H9 (cell line): ENCODE results near the gene PSMD1. TPM values are rescaled to one million over a fixed set of nuclear protein-coding genes. Genes with fewer than 3 reads are reported as not detected.
A peak's percentile ranks its signal among the peaks of the same experiment; 100 is the strongest.

Experiments
- DNase-seq: peaks from one replicate; pipeline ENCODE4 v3.0.0-alpha.2; 2017
- H2AFZ ChIP-seq: one replicate; pipeline ENCODE4 v1.6.1; 2013; ENCODE audit warnings: mild to moderate bottlenecking, low read length, control low read depth, moderate library complexity
- H2AK5ac ChIP-seq: 2 replicates; pipeline ENCODE4 v1.6.1; 2013; ENCODE audit warnings: low read length, control low read depth, mixed read lengths; ENCODE audit not compliant: insufficient read length
- H2BK120ac ChIP-seq: one replicate; pipeline ENCODE4 v1.6.1; 2013; ENCODE audit warnings: low read depth, mild to moderate bottlenecking, low read length, control low read depth, inconsistent platforms; ENCODE audit not compliant: poor library complexity, severe bottlenecking
- H2BK12ac ChIP-seq: 2 replicates; pipeline ENCODE4 v1.6.1; 2013; ENCODE audit warnings: low read length, control low read depth, mixed read lengths, low read depth; ENCODE audit not compliant: insufficient read length
- H2BK15ac ChIP-seq: 2 replicates; pipeline ENCODE4 v1.6.1; 2013; ENCODE audit warnings: low read depth, low read length, control low read depth
- H2BK20ac ChIP-seq: one replicate; pipeline ENCODE4 v1.6.1; 2013; ENCODE audit warnings: low read depth, mild to moderate bottlenecking, low read length, control low read depth, inconsistent platforms; ENCODE audit not compliant: poor library complexity, severe bottlenecking
- H2BK5ac ChIP-seq: 2 replicates; pipeline ENCODE4 v1.6.1; 2013; ENCODE audit warnings: low read length, control low read depth, mixed read lengths; ENCODE audit not compliant: insufficient read length
- H3K14ac ChIP-seq: 2 replicates; pipeline ENCODE4 v1.6.1; 2013; ENCODE audit warnings: low read length, control low read depth; ENCODE audit not compliant: insufficient read depth
- H3K18ac ChIP-seq: 2 replicates; pipeline ENCODE4 v1.6.1; 2013; ENCODE audit warnings: low read depth, mild to moderate bottlenecking, mixed read lengths, low read length, control low read depth; ENCODE audit not compliant: insufficient read length
- H3K23ac ChIP-seq: 2 replicates; pipeline ENCODE4 v1.6.1; 2013; ENCODE audit warnings: low read length, control low read depth, mixed read lengths, low read depth; ENCODE audit not compliant: insufficient read length
- H3K23me2 ChIP-seq: 2 replicates; pipeline ENCODE4 v1.6.1; 2013; ENCODE audit warnings: low read depth, mild to moderate bottlenecking, mixed read lengths, low read length, control low read depth; ENCODE audit not compliant: insufficient read length, poor library complexity, severe bottlenecking
- H3K27ac ChIP-seq: 2 replicates; pipeline ENCODE4 v1.5.1; 2013; ENCODE audit warnings: low read length, control low read depth, mixed read lengths, low read depth; ENCODE audit not compliant: insufficient read length
- H3K27me3 ChIP-seq: 2 replicates; pipeline ENCODE4 v1.6.1; 2013; ENCODE audit warnings: low read length, control low read depth, inconsistent platforms; ENCODE audit not compliant: insufficient read depth
- H3K4ac ChIP-seq: 2 replicates; pipeline ENCODE4 v1.6.1; 2013; ENCODE audit warnings: low read depth, mild to moderate bottlenecking, control low read depth, inconsistent platforms, low read length, moderate library complexity
- H3K4me1 ChIP-seq: 2 replicates; pipeline ENCODE4 v1.6.1; 2013; ENCODE audit warnings: low read length, control low read depth, inconsistent platforms; ENCODE audit not compliant: insufficient read depth
- H3K4me2 ChIP-seq: 2 replicates; pipeline ENCODE4 v1.6.1; 2013; ENCODE audit warnings: low read length, control low read depth, mixed read lengths; ENCODE audit not compliant: insufficient read length, insufficient read depth
- H3K56ac ChIP-seq: 2 replicates; pipeline ENCODE4 v1.6.1; 2013; ENCODE audit warnings: low read depth, mild to moderate bottlenecking, mixed read lengths, low read length, control low read depth; ENCODE audit not compliant: insufficient read length
- H3K79me1 ChIP-seq: 2 replicates; pipeline ENCODE4 v1.6.1; 2013; ENCODE audit warnings: low read depth, mild to moderate bottlenecking, moderate library complexity, low read length, control low read depth, inconsistent platforms; ENCODE audit not compliant: insufficient read depth, poor library complexity, severe bottlenecking
- H3K79me2 ChIP-seq: 2 replicates; pipeline ENCODE4 v1.6.1; 2013; ENCODE audit warnings: low read length, control low read depth, inconsistent platforms; ENCODE audit not compliant: insufficient read depth
- H3K9ac ChIP-seq: 2 replicates; pipeline ENCODE4 v1.6.1; 2013; ENCODE audit warnings: low read length, control low read depth, mixed read lengths; ENCODE audit not compliant: insufficient read length; ENCODE audit errors: extremely low read depth
- H3K9me3 ChIP-seq: one replicate; pipeline ENCODE4 v1.6.1; 2013; ENCODE audit warnings: low read depth, low read length, inconsistent platforms; ENCODE audit not compliant: control insufficient read depth
- H3T11ph ChIP-seq: one replicate; pipeline ENCODE4 v1.6.1; 2013; ENCODE audit warnings: mild to moderate bottlenecking, low read length, control low read depth, inconsistent platforms
- H4K20me1 ChIP-seq: one replicate; pipeline ENCODE4 v1.6.1; 2013; ENCODE audit not compliant: control insufficient read depth, insufficient read length, insufficient read depth
- H4K5ac ChIP-seq: 2 replicates; pipeline ENCODE4 v1.6.1; 2013; ENCODE audit warnings: low read depth, mild to moderate bottlenecking, mixed read lengths, low read length, control low read depth; ENCODE audit not compliant: insufficient read length
- H4K8ac ChIP-seq: replicated peaks from 2 replicates; pipeline ENCODE4 v1.6.1; 2013; ENCODE audit warnings: low read length, control low read depth, mixed read lengths, low read depth; ENCODE audit not compliant: insufficient read length
- H4K91ac ChIP-seq: 2 replicates; pipeline ENCODE4 v1.6.1; 2013; ENCODE audit warnings: low read depth, mild to moderate bottlenecking, moderate library complexity, mixed read lengths, low read length, control low read depth; ENCODE audit not compliant: insufficient read length
- H3K27ac Mint-ChIP-seq, 3 experiments: 2 replicates in 2 of 3; 3 replicates in 1 of 3; pipeline ENCODE4 v1.8.0; 2020 to 2021; ENCODE audit warnings: mixed read lengths in 3 of 3, mild to moderate bottlenecking in 1 of 3, moderate library complexity in 1 of 3
- H3K27me3 Mint-ChIP-seq: 2 replicates; pipeline ENCODE4 v1.8.0; 2021; ENCODE audit warnings: low read depth, mild to moderate bottlenecking, moderate library complexity, mixed read lengths
- H3K36me3 Mint-ChIP-seq, 3 experiments: 2 replicates in 2 of 3; 3 replicates in 1 of 3; pipeline ENCODE4 v1.8.0; 2020 to 2021; ENCODE audit warnings: low read depth in 3 of 3, mixed read lengths in 3 of 3; ENCODE audit not compliant: insufficient read depth in 1 of 3
- H3K4me1 Mint-ChIP-seq, 2 experiments: 2 replicates each; pipeline ENCODE4 v1.8.0; 2020; ENCODE audit warnings: mixed read lengths in 2 of 2
- H3K4me3 Mint-ChIP-seq, 2 experiments: 2 replicates in 1 of 2; 3 replicates in 1 of 2; pipeline ENCODE4 v1.8.0; 2020 to 2021; ENCODE audit warnings: mild to moderate bottlenecking in 2 of 2, mixed read lengths in 2 of 2, moderate library complexity in 1 of 2
- H3K9me3 Mint-ChIP-seq, 2 experiments: 2 replicates in 1 of 2; 3 replicates in 1 of 2; pipeline ENCODE4 v1.8.0; 2020; ENCODE audit warnings: mild to moderate bottlenecking in 2 of 2, mixed read lengths in 2 of 2, moderate library complexity in 1 of 2
- WGBS: extraction: QIAGEN DNeasy Blood & Tissue Kit; methylation state at CpG from one replicate; pipeline ENCODE4 v1.1.7; 2013; ENCODE audit warnings: missing lambda C conversion rate, low lambda C conversion rate, mixed read lengths; ENCODE audit not compliant: insufficient read length; ENCODE audit errors: extremely low coverage; 5-methylcytosine and 5-hydroxymethylcytosine counted together
- total RNA-seq: library from RNA; stranded (reverse); gene quantifications from 2 replicates; pipeline ENCODE4 v1.2.1, GENCODE V29; 2021
- TF ChIP-seq, protein P1 (sequence below): fragments of 200-600 bp; sonication (generic); conservative IDR thresholded peaks from 3 replicates; pipeline ENCODE4 v1.8.0; 2021; ENCODE audit warnings: antibody characterized with exemption, mild to moderate bottlenecking

PSMD1 gene
- total RNA-seq, 1 experiment from 2014 or later, result 166 TPM

DNA sequence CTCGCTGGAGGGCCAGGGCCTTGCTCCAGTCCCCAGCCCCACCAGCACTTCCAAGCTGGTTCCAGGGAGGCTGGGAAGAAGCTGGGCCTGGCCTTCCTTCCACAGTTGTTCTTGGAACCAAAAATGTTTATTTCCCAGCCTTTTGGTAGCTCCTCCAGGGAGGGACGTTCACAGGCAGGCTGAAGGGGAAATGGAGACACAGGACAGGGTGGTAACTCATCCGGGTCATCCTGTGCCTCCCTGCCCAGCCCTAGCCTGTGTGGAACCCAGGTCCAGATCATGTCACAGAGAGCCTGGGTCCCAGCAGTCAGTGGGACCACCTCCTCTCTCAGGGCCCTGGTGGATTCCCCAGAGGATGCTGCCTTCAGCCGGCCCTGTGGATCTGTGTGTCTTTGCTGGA is 129.2 kb downstream of the PSMD1 start:
- Mint-ChIP-seq H3K4me3 (no peak overlapping the region), H3K9me3 (no peaks in the 10 kb centered on the region), H3K27me3 (no peaks in the 10 kb centered on the region; the same call in none of the 2 replicates), H3K4me1 (peaks cover 20 to 31% of the 10 kb centered on the region in 2 experiments), H3K27ac (peak overlapping the region in 2 of 3 experiments; percentile 31 to 34; a peak in 1 of 7 replicates), H3K36me3 (no peaks in the 10 kb centered on the region; a peak in 1 of 7 replicates)
- no peak overlapping the region for H2BK5ac ChIP-seq
- H4K91ac ChIP-seq, result no peak overlapping the region
- H3K4ac ChIP-seq, result no peak overlapping the region
- H3K9ac ChIP-seq, result no peak overlapping the region
- H3K4me2 ChIP-seq, result no peak overlapping the region
- H2AFZ ChIP-seq, result no peak overlapping the region
- H3K4me1 ChIP-seq, result peaks cover 4% of the 10 kb centered on the region; the same call in 1 of the 2 replicates
- no peak overlapping the region for H3K18ac ChIP-seq
- no peaks in the 10 kb centered on the region for H4K20me1 ChIP-seq
- no peak for DNase-seq
- H3K79me2 ChIP-seq, result no peaks in the 10 kb centered on the region
- no peak overlapping the region for H4K8ac ChIP-seq
- H3K56ac ChIP-seq, result no peak overlapping the region
- no peak overlapping the region for H2BK12ac ChIP-seq
- H3T11ph ChIP-seq, result no peak overlapping the region
- H4K5ac ChIP-seq, result no peak overlapping the region
- no peak overlapping the region for H2BK120ac ChIP-seq
- no peak overlapping the region for H2BK15ac ChIP-seq
- H3K79me1 ChIP-seq, result no peaks in the 10 kb centered on the region
- no peaks in the 10 kb centered on the region for H3K27me3 ChIP-seq
- H3K23me2 ChIP-seq, result no peaks in the 10 kb centered on the region
- H3K9me3 ChIP-seq, result no peaks in the 10 kb centered on the region
- H2BK20ac ChIP-seq, result no peak overlapping the region
- TF ChIP-seq, protein P1, sequence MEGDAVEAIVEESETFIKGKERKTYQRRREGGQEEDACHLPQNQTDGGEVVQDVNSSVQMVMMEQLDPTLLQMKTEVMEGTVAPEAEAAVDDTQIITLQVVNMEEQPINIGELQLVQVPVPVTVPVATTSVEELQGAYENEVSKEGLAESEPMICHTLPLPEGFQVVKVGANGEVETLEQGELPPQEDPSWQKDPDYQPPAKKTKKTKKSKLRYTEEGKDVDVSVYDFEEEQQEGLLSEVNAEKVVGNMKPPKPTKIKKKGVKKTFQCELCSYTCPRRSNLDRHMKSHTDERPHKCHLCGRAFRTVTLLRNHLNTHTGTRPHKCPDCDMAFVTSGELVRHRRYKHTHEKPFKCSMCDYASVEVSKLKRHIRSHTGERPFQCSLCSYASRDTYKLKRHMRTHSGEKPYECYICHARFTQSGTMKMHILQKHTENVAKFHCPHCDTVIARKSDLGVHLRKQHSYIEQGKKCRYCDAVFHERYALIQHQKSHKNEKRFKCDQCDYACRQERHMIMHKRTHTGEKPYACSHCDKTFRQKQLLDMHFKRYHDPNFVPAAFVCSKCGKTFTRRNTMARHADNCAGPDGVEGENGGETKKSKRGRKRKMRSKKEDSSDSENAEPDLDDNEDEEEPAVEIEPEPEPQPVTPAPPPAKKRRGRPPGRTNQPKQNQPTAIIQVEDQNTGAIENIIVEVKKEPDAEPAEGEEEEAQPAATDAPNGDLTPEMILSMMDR, result no peak
- no peak overlapping the region for H3K27ac ChIP-seq
- no peak overlapping the region for H2AK5ac ChIP-seq
- no peak overlapping the region for H3K14ac ChIP-seq
- H3K23ac ChIP-seq, result no peak overlapping the region
- WGBS, result no CpG with 5 or more reads among the region's 4 CpGs
